HepG2 (cell line): ENCODE data around the gene SLC7A6OS. TPM values are rescaled to one million over a fixed set of nuclear protein-coding genes. Genes with fewer than 3 reads are reported as not detected.

ENCODE experiments used
- ATAC-seq: fragments of 200-7000 bp; cut with Tn5 transposase; 3 replicates; pipeline ENCODE4 v1.9.1; 2020; ENCODE audit warnings: mild to moderate bottlenecking, moderate library complexity
- BruUV-seq: library from RNA; stranded (reverse); fragments of 400-500 nt; replicated peaks from 2 replicates; lab custom pipeline; 2021; lab: Mats Ljungman, UMichigan
- CTCF ChIA-PET: fragments of 300-600 bp; formaldehyde crosslinking; extraction: SDS; loops from one replicate; lab custom pipeline; 2021; ENCODE audit warnings: low total read pairs, inconsistent platforms, low intra/inter-chr PET ratio; lab: Yijun Ruan, JAX
- POLR2A ChIA-PET: fragments of 350-600 bp; sonication (Branson Sonifier 250); formaldehyde crosslinking; loops from one replicate; lab custom pipeline; 2020; ENCODE audit warnings: antibody characterized with exemption, inconsistent platforms; lab: Yijun Ruan, JAX
- DNase-seq: peaks from one replicate; pipeline ENCODE4 v3.0.0-alpha.2; 2015; ENCODE audit warnings: low spot score
- FAIRE-seq: peaks from 3 replicates; lab custom pipeline; 2011; peaks lifted over from hg19 to GRCh38; lab: Jason Lieb, UNC
- H2AFZ ChIP-seq: one replicate; pipeline ENCODE4 v1.6.1; 2011; ENCODE audit warnings: low read length, inconsistent platforms
- H3K27ac ChIP-seq: fragments of 300-600 bp; 3 replicates; pipeline ENCODE4 v1.8.0; 2011; ENCODE audit warnings: mixed run types, mild to moderate bottlenecking, mixed read lengths, low read length, inconsistent platforms; ENCODE audit not compliant: insufficient read depth; ENCODE audit errors: extremely low read length
- H3K27me3 ChIP-seq, 2 experiments: fragments of 200-600 bp in 1 of 2; 2 replicates in 1 of 2; 3 replicates in 1 of 2; pipeline versions ENCODE4 v1.6.0 to v1.8.0; 2011; ENCODE audit warnings: low read length in 2 of 2, mild to moderate bottlenecking in 2 of 2, moderate library complexity in 2 of 2, inconsistent platforms in 1 of 2; ENCODE audit not compliant: insufficient read depth in 2 of 2, control insufficient read depth in 1 of 2
- H3K36me3 ChIP-seq, 2 experiments: fragments of 200-600 bp in 1 of 2; replicated peaks in 1 of 2; 2 replicates in 1 of 2; 3 replicates in 1 of 2; pipeline versions ENCODE4 v1.5.1 to v1.8.0; 2011; ENCODE audit warnings: low read length in 2 of 2, inconsistent platforms in 1 of 2; ENCODE audit not compliant: insufficient read depth in 2 of 2, control insufficient read depth in 1 of 2
- H3K4me1 ChIP-seq: 2 replicates; pipeline ENCODE4 v1.5.1; 2012; ENCODE audit warnings: low read length, inconsistent platforms; ENCODE audit not compliant: insufficient read depth
- H3K4me2 ChIP-seq: 2 replicates; pipeline ENCODE4 v1.6.0; 2011; ENCODE audit warnings: low read depth, low read length, inconsistent platforms
- H3K4me3 ChIP-seq, 3 experiments: fragments of 200-600 bp in 1 of 3; sonication (generic), shearing (Covaris generic) in 1 of 3; replicated peaks in 1 of 3; 2 replicates each; pipeline ENCODE4 v1.5.1; 2011 to 2016; ENCODE audit warnings: low read length in 3 of 3, inconsistent platforms in 2 of 3, low read depth in 2 of 3, mild to moderate bottlenecking in 2 of 3, control low read depth in 1 of 3, mixed read lengths in 1 of 3; ENCODE audit not compliant: insufficient read depth in 1 of 3
- H3K79me2 ChIP-seq: one replicate; pipeline ENCODE4 v1.6.1; 2011; ENCODE audit warnings: low read length, inconsistent platforms; ENCODE audit not compliant: insufficient read depth
- H3K9ac ChIP-seq: 2 replicates; pipeline ENCODE4 v1.6.0; 2011; ENCODE audit warnings: mild to moderate bottlenecking, low read depth, low read length, inconsistent platforms; ENCODE audit not compliant: insufficient read depth
- H3K9me3 ChIP-seq: 2 replicates; pipeline ENCODE4 v1.5.1; 2012; ENCODE audit warnings: mild to moderate bottlenecking, low read length
- H4K20me1 ChIP-seq: 2 replicates; pipeline ENCODE4 v1.6.0; 2011; ENCODE audit warnings: inconsistent platforms, mild to moderate bottlenecking, low read length, moderate library complexity; ENCODE audit not compliant: insufficient read depth
- AGO1 ChIP-seq: fragments of 200-400 bp; formaldehyde crosslinking; IDR thresholded peaks from 2 replicates; pipeline ENCODE4 v1.6.1; 2017; ENCODE audit warnings: mild to moderate bottlenecking, low read depth, low read length, moderate library complexity; ENCODE audit not compliant: poor library complexity, severe bottlenecking
- AGO2 ChIP-seq: fragments of 200-400 bp; formaldehyde crosslinking; optimal IDR thresholded peaks from 2 replicates; pipeline ENCODE3; 2017; ENCODE audit warnings: mild to moderate bottlenecking, low read depth, low read length, moderate library complexity
- AKAP8 ChIP-seq: sonication (generic); formaldehyde crosslinking; IDR thresholded peaks from 2 replicates; pipeline ENCODE4 v1.5.1; 2020; ENCODE audit warnings: mild to moderate bottlenecking, missing genetic modification reagents
- ISL2 ChIP-seq: sonication (generic); formaldehyde crosslinking; IDR thresholded peaks from 2 replicates; pipeline ENCODE4 v1.5.0; 2020; ENCODE audit warnings: missing genetic modification reagents
- MYC ChIP-seq: sonication (generic); formaldehyde crosslinking; IDR thresholded peaks from 2 replicates; pipeline ENCODE4 v1.9.0; 2021; ENCODE audit warnings: missing genetic modification reagents, borderline replicate concordance
- PAF1 ChIP-seq: IDR thresholded peaks from 2 replicates; pipeline ENCODE4 v1.6.1; 2016; ENCODE audit warnings: missing genetic modification reagents, missing compliant biosample characterization
- RBFOX2 ChIP-seq: fragments of 200-400 bp; formaldehyde crosslinking; IDR thresholded peaks from 2 replicates; pipeline ENCODE4 v1.6.1; 2017; ENCODE audit warnings: low read depth, mild to moderate bottlenecking, low read length
- RBM22 ChIP-seq: fragments of 200-400 bp; formaldehyde crosslinking; optimal IDR thresholded peaks from 2 replicates; pipeline ENCODE3; 2017; ENCODE audit warnings: mild to moderate bottlenecking, low read length, moderate library complexity
- WGBS: methylation state at CpG from one replicate; pipeline ENCODE4 v1.1.6; 2017; ENCODE audit warnings: low lambda C conversion rate; 5-methylcytosine and 5-hydroxymethylcytosine counted together
- in situ Hi-C: cut with HindIII; loops from 2 replicates; pipeline ENCODE4 v1.10.0; 2017; ENCODE audit warnings: low pct_unique_long_range_greater_than_20kb; ENCODE audit not compliant: extremely low pct_ligation_motif_present
- intact Hi-C: fragments of 100-400 bp; cut with micrococcal nuclease; formaldehyde crosslinking; loops from one replicate; pipeline ENCODE4 v1.10.0; 2022; ENCODE audit not compliant: unreplicated experiment
- polyA plus RNA-seq, 8 experiments: library from polyadenylated mRNA; depleted of rRNA in 3 of 8; stranded (reverse) in 7 of 8; unstranded in 1 of 8; fragments of >200 nt; fragmentation: Illumina TruSeq in 4 of 8; extraction: Trizol in 4 of 8; gene quantifications; 2 replicates each; pipeline versions ENCODE4 v1.2.1 to v1.2.3, GENCODE V29; 2011 to 2016; ENCODE audit warnings: low read depth in 4 of 8, missing spikeins in 1 of 8, mixed read lengths in 1 of 8; ENCODE audit not compliant: insufficient read depth in 1 of 8
- total RNA-seq, 5 experiments: library from RNA; depleted of rRNA; stranded (reverse); fragments of >200 nt; fragmentation: Illumina TruSeq; extraction: Trizol; gene quantifications; 2 replicates each; pipeline ENCODE4 v1.2.3, GENCODE V29; 2016; ENCODE audit warnings: low read depth in 1 of 5
- TF ChIP-seq, protein P1 (sequence below): sonication (generic); formaldehyde crosslinking; IDR thresholded peaks from 2 replicates; pipeline ENCODE4 v1.5.0; 2020; ENCODE audit warnings: mild to moderate bottlenecking, missing genetic modification reagents
- TF ChIP-seq, protein P2 (sequence below): sonication (generic); formaldehyde crosslinking; IDR thresholded peaks from 2 replicates; pipeline ENCODE4 v1.8.1; 2023; ENCODE audit warnings: missing genetic modification reagents, inconsistent platforms, borderline replicate concordance

Gene SLC7A6OS
- total and polyA plus RNA-seq, 2 of the 13 experiments (the other 11 are each of a cell fraction or from before 2014, with no cell fraction given), result 11.2 to 21.5 TPM

DNA sequence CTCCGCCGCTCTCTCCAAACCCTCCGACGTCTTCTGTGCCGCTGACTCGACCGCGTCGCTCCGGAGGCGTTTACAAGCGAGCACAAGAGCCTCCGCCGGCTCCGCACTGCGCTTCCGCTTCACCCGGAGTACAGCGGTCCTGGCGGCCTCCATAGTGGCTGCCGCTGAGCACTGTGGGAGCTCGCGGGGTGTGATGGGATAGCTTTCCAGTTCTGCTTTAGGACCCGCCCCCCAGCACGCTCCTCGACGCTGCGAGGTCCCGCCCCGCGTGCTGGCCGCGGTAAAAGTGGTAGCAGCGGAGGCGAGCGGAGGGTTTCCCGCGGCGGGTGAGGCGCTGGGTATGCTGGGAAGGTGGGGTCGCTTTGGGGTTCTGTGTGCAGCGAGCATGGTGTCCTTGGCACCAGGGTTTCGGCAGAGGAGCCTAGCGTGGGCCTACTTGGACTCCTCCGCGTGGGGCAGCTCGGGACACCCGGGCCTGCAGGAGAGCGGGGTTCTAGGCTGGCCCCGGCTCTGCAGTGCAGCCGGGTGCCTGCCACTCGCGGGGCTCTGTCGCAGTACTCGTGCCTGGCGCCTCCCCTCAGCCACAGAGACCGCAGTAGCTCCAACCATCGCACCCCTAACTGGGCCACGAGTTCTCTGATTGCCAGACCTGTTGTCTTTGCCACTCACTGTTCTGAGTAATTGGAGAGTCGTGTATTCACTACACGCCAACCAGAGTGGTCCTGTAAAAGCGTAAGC lies at the start of gene SLC7A6OS, which contains the start of gene PRMT7 (continued):
- TF ChIP-seq, protein P1, sequence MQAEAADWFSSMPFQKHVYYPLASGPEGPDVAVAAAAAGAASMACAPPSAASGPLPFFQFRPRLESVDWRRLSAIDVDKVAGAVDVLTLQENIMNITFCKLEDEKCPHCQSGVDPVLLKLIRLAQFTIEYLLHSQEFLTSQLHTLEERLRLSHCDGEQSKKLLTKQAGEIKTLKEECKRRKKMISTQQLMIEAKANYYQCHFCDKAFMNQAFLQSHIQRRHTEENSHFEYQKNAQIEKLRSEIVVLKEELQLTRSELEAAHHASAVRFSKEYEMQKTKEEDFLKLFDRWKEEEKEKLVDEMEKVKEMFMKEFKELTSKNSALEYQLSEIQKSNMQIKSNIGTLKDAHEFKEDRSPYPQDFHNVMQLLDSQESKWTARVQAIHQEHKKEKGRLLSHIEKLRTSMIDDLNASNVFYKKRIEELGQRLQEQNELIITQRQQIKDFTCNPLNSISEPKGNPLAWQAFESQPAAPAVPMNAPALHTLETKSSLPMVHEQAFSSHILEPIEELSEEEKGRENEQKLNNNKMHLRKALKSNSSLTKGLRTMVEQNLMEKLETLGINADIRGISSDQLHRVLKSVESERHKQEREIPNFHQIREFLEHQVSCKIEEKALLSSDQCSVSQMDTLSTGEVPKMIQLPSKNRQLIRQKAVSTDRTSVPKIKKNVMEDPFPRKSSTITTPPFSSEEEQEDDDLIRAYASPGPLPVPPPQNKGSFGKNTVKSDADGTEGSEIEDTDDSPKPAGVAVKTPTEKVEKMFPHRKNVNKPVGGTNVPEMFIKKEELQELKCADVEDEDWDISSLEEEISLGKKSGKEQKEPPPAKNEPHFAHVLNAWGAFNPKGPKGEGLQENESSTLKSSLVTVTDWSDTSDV (CRISPR knock-in tag), result peak; percentile 100
- peak; percentile 92 for TF ChIP-seq ISL2

DNA sequence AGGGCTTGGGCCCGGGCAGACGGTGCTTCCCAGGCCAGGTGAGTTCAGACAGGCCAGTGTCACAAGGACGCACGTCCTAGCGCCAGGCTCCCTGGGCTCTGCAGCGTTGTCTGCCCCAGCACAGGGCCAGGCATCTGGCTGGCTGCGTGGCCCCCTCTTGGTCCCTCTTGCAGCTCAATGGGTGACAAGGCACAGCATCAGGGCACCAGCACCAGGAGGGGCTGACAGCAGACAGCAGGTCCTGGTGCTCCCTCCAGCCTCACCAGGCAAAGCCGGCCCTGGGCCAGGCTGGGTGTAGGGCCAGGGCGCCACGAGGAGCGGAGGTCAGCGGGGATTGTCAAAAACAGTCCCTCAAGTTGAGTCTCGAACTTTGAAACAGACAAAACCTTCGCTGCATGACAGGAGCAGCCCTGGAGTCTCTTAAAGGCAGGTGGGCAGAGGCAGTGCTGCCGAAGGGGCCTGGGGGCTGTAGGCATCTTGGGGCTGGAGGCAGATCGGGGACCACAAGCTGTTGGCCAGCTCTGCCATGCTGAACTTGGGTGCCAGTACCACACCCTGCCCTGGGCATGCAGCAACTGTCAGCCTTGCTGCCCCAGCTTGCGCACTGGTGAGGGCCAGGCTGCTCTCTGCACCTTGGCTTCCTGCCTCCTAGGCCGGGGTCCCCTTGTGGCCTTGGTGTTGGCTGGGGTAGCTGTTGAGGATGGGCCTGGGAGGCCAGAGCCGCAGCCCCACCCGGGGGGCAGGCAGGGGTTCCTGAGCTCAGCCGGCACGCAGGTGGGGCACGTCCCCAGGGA lies 48.8 kb upstream of the SLC7A6OS start:
- DNase-seq, result no peak
- Histone ChIP-seq H3K79me2 (no peaks in the 10 kb centered on the region), H3K27ac (no peak overlapping the region), H3K9ac (no peak overlapping the region), H2AFZ (no peak overlapping the region), H3K9me3 (no peaks in the 10 kb centered on the region), H3K36me3 (peaks cover 20 to 41% of the 10 kb centered on the region in 2 experiments; a peak in 4 of 5 replicates), H3K4me2 (no peak overlapping the region), H3K4me3 (no peak overlapping the region), H4K20me1 (no peaks in the 10 kb centered on the region), H3K4me1 (peaks cover 21% of the 10 kb centered on the region), H3K27me3 (peaks cover 0 to 6% of the 10 kb centered on the region in 2 experiments; a peak in 3 of 5 replicates)
- no TSS peak for BruUV-seq
- peak; percentile 89 for TF ChIP-seq AGO2
- TF ChIP-seq RBM22, result peak; percentile 45
- TF ChIP-seq AGO1, result peak; percentile 33
- TF ChIP-seq, protein P2, sequence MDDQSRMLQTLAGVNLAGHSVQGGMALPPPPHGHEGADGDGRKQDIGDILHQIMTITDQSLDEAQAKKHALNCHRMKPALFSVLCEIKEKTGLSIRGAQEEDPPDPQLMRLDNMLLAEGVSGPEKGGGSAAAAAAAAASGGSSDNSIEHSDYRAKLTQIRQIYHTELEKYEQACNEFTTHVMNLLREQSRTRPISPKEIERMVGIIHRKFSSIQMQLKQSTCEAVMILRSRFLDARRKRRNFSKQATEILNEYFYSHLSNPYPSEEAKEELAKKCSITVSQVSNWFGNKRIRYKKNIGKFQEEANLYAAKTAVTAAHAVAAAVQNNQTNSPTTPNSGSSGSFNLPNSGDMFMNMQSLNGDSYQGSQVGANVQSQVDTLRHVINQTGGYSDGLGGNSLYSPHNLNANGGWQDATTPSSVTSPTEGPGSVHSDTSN (CRISPR knock-in tag), result no peak
- no peak for TF ChIP-seq PAF1
- 0 out of 2 replicates have a peak, but pooled peaks have one; percentile 33 for TF ChIP-seq MYC (CRISPR knock-in tag)
- TF ChIP-seq RBFOX2, result peak; percentile 36; the same call in 1 of the 2 replicates
- 0 out of 2 replicates have a peak, but pooled peaks have one; percentile 30 for TF ChIP-seq AKAP8 (CRISPR knock-in tag)
- peak; percentile 3; the same call in 1 of the 3 replicates for ATAC-seq
- FAIRE-seq, result no peak
- in situ Hi-C loops, result no loop called here
- 90% methylated on average over 20 of the region's 23 CpGs for WGBS
- ChIA-PET POLR2A (no interaction called here), CTCF (no interaction called here)
- intact Hi-C loops, result no loop called here
